NK-92 treated with Interleukin-12 subunit alpha and Interleukin-12 subunit beta, amount 100 ng/mL, for 24 hours (cell line): ENCODE measurements around the gene VASN.
"Not testable (repeated sequence)": the region's sequence is repeated elsewhere in the genome, so short reads cannot be mapped to it uniquely, and the experiment has no call there.

Source experiments
- DNase-seq: peaks from one replicate; lab custom pipeline; 2025; lab: John Stamatoyannopoulos, UW

VASN gene

DNA sequence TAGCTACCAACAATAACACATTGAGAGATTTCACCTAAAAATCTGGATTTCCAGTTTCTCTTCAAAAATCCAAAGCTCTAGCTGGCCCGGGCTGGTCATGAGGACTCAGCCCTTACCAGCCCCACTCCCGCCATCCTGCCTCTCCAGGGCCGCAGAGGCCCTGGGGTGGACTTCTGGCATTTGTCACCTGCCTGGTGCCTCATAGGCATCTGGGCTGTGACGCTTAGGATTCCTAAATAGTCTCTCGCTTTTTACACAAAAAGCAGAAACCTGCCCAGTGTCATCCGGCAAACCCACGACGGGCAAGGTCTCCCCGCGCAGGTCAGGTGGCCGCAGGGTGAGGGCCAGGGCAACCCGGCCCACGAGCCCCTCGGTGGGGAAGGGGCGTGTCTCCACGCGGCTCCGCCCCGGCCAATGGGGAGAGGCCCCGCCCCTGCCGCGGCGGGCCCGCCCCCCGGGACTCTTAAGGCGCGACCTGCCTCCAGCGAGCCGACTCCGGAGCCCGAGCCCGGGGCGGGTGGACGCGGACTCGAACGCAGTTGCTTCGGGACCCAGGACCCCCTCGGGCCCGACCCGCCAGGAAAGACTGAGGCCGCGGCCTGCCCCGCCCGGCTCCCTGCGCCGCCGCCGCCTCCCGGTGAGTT, at the start of gene VASN:
Gene VASN, plus strand, starts transcription at position 492 of the 644 bp plus-strand sequence. CDS start 9,030 bp downstream, outside the sequence.
- no peak for DNase-seq

DNA sequence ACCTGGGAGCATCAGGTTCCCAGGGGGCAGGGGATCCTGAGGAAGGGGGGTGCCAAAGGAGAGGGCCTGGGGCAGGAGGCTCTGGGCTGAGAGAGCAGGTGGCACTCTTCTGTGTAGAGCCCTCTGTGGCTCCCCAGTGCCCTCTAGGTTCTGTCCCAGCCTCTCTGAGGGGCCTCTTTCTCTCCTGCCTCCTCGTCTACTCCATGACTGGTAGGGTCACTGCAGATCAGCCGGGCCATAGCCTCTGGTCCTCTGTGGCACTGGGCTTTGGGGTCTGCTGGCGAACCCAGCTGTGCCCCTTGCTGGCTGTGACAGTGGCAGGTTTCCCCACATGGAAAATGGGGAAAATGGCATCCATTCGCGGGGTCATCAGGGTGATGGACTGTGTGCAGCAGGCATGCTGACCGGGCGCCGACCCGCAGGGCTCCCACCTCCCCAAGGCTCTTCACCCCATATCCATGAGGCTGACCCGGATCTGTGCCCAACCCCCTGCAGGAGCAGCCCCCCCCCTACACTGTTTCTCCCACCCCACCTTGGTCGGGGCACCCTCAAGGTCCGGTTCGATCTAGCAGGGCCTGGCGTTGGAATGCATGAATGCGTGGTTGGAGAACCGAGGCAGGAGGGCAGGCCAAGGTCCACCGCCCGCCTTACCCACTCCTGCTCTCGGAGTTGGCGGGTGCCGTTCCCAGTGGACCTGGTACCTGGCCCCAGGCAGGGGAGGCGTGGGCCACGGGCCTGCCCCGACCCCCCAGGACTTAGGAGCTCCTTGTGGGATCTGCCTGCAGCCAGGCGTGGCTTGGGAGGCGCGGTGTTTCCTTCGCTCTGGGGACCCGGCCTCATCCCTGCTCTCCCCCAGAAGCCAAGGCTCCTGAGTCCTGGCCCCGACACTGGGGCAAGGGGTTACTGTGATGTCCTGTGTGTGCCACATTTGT, 49.3 kb upstream of the VASN start:
- DNase-seq: no peak

DNA sequence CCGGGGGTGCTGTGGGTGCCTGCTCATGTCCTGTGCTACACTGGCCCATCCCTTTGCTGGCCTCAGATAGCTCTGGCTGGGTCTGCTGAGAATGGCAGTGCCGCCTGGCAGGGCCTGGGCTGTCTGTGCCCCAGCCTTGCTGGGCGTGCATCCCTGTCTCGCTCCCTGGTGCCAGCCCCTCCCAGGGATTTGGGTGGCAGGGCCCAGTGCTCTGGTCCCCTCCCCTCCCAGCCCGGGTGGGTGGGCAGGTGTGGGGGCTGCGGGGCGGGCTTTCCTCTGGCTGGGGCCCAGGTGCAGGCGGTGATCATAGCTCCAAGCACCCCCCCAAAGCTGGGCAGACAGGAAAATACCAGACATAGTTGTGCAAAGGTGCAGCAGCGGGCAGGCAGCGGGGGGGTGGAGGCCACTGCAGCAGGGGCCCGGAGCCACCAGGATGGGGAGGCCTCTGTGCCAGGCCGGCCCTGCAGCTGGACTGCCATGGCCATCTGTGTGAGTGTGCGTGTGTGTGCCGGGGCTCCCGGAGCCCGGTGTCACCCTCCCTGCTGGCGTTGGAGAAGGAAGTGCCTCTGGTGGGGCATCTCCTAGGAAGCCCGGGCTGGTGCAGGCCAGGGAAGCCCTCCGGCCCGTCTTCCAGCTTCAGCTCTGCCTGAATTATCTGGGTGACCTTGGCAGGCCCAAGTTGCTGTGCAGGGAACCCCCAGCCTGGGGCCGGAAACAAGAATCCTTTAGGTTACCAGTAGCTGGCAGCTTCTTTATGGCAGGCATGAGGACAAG, 48.4 kb upstream of the VASN start:
- no peak for DNase-seq

DNA sequence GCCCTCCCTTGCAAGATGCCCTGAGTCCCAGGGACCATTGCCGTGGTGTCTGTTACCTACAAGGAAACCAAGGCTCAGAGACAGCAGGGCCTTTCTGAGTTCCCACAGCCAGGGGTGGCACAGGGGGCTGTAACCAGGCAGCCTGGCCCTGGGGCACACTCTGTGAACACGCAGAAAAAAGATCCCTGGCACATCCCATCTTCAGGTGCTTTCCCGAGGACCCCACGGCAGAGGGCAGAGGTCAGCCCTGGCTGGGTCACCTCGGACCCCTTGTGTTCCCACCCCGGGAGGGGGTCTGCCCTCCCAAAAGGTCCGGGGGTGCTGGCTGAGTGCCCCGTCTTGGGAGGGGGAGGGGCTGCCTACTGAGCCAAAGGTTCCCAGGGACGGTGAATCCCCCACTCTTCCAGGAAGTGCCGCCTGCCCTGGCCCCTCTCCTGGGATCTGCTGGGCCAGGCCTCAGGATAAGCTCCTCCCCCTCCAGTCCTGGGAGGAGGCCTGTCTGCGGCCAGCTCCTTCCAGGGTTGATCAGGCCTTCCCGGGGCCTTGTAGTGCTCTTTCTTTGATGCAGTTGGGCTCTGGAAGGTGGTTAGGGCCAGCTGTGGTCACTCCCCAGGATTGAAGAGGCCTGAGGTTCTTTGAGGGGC, 47.7 kb upstream of the VASN start:
- DNase-seq: no peak

DNA sequence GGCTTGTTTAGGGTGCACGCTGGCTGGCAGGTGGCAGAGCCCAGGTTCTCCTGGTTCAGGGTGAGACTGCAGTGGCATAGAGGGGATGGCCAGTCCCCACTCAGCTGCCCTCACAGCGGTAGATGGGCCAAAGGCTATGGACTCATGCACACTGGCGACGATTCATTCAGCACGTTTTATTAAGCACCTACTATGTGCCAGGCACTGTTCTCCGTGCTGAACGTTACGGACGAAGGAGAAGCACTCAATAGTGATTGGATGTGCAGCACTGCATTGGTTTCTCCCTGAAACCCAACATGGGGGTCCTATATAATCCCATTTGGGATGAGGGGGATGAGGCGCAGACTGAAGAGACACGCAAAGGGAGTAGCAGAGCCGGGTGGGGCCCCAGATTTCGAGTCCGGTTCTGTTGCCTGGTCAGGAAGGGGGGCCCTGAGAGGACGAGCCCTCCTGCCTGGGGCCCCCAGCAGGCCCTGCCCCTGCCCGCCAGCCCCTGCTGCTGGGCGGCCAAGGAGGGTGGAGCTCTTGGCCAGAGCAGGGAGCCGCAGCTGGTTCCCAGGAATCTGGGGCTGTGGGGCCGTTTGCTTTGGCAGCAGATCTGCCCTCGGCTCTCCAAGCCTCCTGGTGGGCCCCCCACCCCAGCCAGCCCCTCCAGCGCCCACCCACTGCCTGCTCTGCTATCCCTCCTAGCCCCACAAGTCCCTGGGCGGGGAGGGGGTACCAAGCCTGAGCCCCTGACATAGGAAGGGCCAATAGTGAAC, 47.0 kb upstream of the VASN start:
- DNase-seq: no peak

DNA sequence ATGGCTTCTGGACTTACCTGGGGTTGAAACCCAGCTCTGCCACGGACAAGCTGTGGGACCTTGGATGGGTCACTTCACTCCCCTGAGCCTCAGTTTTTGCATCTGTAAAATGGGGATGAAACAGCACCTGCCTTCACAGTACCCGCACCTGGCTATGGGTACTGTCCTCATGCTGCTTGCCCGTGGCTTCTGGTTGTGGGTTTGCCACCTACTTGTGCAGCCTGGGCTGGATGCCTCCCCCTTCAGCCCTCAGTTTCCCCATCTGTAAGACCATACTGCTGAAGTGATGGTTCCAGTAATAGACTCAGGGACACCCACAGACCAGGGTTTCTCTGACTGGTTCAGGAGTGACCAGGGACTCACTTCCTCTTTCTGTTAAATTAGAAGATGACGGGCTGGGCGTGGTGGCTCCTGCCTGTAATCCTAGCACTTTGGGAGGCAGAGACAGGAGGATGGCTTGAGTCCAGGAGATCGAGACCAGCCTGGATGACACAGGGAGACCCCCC, 46.3 kb upstream of the VASN start:
- no peak for DNase-seq

DNA sequence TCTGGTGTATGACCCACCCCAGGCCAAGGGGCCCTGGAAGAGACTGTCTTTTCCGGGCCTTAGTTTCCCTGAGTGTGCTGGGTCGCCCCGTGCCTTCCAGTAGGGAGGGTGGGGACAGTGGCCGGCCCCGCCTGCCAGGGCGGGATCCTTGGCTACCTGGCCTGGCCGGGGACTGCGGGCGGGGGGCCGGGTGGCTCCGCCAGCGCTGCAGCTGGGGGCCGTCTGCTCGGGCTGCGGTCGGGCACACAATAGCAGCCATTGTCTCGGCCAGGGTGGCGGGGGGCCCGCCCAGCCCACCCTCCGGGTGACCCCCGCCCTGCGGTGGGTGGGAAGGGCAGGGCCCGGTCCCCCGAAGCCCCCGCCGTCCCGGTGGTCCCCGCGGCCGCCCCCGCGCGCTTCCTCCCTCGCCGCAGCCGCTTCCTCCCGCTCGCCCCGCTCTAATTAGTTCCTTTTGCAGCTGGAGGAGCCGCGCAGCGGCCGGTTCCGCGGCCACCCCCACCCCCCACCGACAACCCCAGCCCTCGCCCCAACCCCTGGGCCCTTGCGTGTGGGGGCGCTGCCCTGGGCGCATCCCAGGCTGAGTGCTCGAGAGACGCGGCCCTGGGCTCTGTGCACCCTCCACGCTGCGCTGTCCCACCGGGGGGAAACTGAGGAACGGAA, 44.1 kb upstream of the VASN start:
- no peak for DNase-seq

DNA sequence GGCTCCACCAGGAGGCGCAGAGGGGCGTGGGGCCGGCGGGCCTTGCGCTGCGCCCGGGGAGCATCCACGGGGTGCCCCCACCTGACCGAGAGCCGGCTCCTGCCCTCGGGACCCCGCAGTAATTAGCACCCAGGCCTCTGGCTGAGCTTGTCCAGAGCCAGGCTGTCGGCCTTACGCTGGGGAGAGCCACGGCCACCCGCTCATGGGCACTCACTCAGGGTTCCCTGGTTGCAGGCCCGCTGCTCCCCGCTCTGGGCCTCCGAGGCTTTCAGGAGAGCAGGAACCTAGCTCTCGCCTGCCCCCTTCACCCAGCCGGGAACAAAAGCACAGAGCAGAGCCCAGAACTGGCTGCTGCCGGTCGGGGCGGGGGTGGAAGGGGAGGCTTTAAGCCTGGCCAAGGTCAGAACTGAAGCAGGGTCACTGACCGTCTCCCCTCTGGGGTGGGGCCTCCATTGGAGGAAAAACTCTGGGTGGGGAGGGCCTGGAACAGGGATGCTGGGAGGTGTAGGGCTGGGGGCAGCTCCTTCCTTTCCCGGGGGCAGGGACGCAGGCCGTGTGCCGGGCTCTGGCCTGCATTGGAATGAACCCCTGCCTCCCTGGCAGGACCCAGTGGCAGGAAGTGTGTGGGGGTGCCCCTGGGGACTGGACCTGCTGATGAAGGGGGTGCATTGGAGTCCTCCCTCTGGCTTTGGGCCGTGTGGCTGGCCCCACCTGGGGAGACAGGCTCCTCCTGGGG, 43.4 kb upstream of the VASN start:
- DNase-seq: no peak

DNA sequence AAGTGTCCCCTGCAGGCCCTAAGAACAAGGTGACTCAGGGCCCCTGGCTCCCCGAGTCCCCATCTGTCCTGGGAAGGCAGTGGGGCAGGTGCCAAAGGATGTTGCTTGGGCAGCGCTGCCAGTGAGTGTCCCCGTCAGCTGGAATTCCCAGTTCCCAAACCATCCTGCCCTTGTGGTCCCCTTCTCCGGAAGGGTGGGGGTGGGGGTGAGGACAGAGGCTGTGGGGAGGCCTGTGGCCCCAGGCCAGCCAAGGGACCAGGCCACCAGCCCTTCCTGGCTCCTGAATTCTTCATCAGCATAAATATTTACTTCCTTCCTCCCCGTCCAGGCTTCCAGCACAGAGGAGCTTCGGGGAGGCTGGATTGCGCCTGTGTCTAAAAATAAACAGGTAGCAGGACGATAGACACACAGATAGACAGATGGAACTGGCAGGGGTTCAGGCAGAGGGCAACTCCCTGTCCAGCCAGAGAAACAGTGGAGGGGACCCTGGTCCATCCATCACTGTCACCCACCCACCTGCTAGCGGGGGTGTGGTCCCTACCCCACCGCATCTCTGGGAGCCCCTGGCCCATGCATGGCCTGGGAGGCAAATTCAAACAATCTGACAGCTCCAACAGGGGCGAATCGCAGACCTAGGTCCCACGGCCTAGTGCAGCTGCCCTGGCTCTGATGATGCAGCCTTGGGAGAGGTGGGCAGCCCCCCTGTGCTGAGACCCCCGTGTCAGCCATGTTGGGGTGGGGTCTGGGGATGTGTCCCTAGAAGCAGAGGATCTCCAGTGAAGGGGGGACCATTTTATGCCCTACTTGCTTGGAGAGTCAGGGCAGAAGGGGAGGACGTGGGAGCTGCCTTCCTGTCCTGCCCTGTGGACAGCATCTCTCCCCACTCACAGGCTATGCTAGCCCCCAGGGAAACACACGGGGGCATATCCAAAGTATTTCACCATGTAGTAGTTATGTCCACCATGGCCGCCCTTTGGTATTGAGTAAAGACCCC, 42.6 kb upstream of the VASN start:
- DNase-seq: no peak

DNA sequence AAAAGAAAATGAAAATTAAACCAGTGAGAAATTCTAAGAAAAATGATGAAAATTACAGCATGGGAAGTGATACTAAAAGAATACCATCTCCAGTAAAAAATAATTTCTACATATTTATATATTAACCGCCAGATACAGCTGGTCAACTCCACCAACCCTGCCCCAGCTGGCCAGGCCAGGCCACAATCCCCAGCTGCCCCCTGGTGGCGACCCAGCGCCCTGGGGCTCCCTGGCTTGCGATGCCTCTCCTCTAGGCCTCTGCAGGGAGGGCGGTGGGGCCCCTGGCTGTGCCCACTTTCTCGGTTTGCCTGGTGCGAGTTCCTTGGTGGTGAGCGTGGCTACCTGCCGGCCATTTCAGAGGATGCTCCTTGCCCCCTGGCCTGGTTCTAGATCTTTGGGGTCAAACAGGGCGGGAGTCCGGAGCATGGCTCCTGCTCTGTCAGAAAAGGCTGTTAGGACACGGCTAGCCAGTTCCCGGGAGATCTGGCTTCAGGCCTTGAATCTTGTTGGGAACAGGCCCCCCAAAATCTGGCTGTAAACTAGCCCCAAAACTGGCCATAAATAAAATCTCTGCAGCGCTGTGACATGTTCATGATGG, 41.3 kb upstream of the VASN start:
- peak; percentile 51 for DNase-seq

DNA sequence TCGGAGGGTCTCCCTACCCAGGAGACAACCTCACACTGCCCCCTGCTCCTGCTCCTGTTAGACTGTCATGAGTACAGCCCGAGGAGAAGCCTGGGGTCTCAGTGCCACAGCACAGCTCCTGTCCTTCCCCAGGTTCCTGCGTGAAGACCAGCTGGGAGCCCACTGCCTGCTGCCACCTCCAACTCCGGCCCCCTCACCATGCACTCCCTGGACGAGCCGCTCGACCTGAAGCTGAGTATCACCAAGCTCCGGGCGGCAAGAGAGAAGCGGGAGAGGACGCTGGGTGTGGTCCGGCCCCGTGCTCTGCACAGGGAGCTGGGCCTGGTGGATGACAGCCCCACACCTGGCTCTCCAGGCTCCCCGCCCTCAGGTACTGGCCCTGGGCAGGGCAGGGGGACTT, 39.6 kb upstream of the VASN start:
- no peak for DNase-seq

DNA sequence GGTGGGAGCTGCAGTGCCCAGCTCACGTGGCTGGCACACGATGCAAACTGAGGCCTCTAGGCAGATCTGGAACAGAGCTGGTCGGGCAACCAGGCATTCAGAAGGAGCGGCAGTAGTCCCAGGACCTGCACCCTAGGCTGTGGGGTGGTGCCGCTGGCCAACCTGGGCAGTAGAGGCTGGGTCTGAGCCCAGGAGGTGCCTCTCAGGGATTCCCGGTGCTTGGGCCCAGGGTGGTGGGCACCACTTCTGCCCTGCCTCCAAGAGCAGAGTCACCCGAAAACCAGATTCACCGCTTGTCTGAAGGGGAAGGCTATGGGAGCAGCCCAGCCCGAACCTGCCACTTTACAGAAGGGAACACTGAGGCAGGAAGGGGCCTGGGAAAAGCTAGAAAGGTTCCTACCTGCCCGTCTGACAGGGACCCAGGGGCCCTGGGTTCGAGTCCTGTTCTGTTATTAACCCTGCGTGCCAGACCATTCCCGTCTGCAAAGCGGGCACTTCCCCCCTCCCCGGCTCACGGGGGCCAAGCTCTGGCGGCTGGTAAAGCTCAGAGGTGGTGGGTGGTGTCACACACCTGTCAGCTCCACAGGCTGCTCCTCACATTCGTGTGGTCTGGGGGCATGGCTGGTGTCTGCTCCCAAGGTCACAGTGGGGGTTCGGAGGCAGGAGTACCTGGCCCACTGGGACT, 38.9 kb upstream of the VASN start:
- DNase-seq: no peak

DNA sequence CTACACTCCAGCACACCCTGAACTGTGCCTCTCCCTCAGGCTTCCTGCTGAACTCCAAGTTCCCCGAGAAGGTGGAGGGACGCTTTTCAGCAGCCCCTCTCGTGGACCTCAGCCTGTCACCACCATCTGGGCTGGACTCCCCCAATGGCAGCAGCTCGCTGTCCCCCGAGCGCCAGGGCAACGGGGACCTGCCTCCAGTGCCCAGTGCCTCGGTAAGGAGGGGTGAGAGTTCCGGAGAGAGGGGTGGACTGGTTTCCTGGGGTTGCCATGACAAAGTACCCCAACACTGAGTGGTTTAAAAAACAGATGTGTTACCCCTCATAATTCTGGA, 38.4 kb upstream of the VASN start:
- DNase-seq: no peak

DNA sequence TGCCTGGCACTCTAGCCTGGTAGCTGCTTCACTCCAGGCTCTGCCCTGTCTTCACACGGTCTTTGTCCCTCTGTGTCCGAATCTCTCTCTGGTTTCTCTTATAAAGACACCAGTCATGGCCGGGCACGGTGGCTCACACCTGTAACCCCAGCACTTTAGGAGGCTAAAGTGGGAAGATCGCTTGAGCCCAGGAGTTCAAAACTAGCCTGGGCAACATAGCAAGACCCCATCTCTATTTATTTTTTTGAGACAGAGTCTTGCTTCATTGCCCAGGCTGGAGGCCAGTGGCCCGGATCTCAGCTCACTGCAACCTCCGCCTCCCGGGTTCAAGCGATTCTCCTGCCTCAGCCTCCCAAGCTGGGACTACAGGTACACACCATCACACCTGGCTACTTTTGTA, 37.9 kb upstream of the VASN start:
- not testable (repeated sequence) for DNase-seq

DNA sequence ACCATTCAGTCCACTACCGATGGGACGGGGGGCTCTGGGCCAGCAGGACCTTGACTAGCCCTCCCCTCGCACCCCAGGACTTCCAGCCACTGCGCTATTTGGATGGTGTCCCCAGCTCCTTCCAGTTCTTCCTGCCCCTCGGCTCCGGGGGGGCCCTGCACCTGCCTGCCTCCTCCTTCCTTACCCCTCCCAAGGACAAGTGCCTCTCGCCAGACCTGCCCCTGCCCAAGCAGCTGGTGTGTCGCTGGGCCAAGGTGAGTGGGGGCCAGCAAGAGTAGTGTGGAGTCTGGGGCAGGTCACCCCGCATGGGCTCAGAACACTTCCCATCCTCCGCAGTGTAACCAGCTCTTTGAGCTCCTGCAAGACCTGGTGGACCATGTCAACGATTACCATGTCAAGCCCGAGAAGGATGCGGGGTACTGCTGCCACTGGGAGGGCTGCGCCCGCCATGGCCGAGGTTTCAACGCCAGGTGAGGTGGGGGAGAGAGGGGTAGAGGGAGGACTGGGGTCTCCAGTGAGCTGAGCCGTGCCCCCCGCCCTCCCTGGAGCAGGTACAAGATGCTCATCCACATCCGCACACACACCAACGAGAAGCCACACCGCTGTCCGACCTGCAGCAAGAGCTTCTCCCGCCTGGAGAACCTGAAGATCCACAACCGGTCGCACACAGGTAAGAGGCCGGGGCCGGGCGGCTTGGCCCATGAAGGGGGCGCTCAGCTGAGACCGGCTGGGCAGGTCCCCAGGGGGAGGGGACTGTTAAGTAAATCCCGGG, 36.7 kb upstream of the VASN start:
- DNase-seq: no peak

DNA sequence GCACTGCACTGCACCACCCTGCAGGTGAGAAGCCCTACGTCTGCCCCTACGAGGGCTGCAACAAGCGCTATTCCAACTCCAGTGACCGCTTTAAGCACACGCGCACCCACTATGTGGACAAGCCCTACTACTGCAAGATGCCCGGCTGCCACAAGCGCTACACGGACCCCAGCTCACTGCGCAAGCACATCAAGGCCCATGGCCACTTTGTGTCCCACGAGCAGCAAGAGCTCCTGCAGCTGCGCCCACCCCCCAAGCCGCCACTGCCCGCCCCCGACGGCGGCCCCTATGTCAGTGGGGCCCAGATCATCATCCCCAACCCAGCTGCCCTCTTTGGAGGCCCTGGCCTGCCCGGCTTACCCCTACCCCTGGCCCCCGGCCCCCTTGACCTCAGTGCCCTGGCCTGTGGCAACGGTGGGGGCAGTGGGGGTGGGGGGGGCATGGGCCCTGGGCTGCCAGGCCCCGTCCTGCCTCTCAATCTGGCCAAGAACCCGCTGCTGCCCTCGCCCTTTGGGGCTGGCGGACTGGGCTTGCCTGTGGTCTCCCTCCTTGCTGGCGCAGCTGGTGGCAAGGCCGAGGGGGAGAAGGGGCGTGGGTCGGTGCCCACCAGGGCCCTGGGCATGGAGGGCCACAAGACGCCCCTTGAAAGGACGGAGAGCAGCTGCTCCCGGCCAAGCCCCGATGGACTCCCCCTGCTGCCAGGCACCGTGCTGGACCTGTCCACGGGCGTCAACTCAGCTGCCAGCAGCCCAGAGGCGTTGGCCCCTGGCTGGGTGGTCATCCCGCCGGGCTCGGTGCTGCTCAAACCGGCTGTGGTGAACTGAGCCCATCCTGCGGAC, 34.7 kb upstream of the VASN start:
- DNase-seq: no peak
